Measurements from ENCODE around the gene TASOR2. TPM values are rescaled to one million over a fixed set of nuclear protein-coding genes. Genes with fewer than 3 reads are reported as not detected.

TASOR2 gene
- total RNA-seq, 2 experiments from 2014 or later, result 50.0 to 51.0 TPM

DNA sequence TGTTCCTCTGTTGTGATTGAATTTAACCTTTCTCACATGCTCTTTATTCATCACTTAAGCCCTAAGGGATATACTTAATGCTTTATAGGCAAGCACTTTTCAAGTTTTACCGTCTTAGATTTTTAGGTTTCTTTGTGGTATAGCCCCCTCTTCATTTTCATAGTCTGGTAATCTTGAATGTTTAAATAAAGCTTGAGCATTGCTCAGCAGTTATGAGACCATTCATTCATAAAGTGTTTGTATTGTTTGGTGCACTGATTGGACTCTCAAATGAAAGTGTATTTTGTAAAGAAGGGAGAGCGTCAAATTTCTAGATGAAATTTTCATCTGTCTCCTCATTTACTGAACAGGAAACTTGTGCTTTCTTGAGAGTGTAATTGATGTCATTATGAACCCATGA, 25.2 kb downstream of the TASOR2 start:
- DNase-seq (no peak), ATAC-seq (ENCODE audit: poor library complexity) (no peak)
- Mint-ChIP-seq H3K27ac (peak overlapping the region; percentile 57), H3K4me1 (ENCODE audit: low read depth) (peaks cover 91% of the 10 kb centered on the region), H3K27me3 (no peaks in the 10 kb centered on the region), H3K36me3 (ENCODE audit: low read depth) (no peaks in the 10 kb centered on the region), H3K9me3 (no peaks in the 10 kb centered on the region), H3K4me3 (peak overlapping the region; percentile 55)
- Histone ChIP-seq H3K36me3 (ENCODE audit: insufficient read depth, low read length) (no peaks in the 10 kb centered on the region), H3K27ac (ENCODE audit: low read depth in 1 of 2, low read length in 2 of 2) (no peak overlapping the region), H3K27me3 (ENCODE audit: control insufficient read depth in 1 of 2, insufficient read depth in 2 of 2, low read length in 2 of 2) (no peaks in the 10 kb centered on the region), H3K4me1 (ENCODE audit: insufficient read depth, low read length) (peaks cover 7% of the 10 kb centered on the region), H3K4me3 (ENCODE audit: low read length) (no peak overlapping the region), H3K9me3 (ENCODE audit: control insufficient read depth in 1 of 2, insufficient read depth in 1 of 2, low read length in 2 of 2) (no peaks in the 10 kb centered on the region)
- TF ChIP-seq, protein P1, sequence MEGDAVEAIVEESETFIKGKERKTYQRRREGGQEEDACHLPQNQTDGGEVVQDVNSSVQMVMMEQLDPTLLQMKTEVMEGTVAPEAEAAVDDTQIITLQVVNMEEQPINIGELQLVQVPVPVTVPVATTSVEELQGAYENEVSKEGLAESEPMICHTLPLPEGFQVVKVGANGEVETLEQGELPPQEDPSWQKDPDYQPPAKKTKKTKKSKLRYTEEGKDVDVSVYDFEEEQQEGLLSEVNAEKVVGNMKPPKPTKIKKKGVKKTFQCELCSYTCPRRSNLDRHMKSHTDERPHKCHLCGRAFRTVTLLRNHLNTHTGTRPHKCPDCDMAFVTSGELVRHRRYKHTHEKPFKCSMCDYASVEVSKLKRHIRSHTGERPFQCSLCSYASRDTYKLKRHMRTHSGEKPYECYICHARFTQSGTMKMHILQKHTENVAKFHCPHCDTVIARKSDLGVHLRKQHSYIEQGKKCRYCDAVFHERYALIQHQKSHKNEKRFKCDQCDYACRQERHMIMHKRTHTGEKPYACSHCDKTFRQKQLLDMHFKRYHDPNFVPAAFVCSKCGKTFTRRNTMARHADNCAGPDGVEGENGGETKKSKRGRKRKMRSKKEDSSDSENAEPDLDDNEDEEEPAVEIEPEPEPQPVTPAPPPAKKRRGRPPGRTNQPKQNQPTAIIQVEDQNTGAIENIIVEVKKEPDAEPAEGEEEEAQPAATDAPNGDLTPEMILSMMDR (IDR thresholded peaks at IDR 0.05), result no peak
- intact Hi-C loops (cut with DNase I, micrococcal nuclease), result loop anchor here in 1 of 2 experiments (2.0 kb wide), 1 partner anchor 25 kb away; the partner anchor contains the start of gene TASOR2
- ChIA-PET POLR2A (interaction anchor here (1.1 to 1.4 kb wide), 4 partner anchors 13 to 25 kb away, joined by 4 to 5 read pairs (median 5); partner anchors contain the start of gene TASOR2), CTCF (interaction anchor here (0.7 to 1.4 kb wide), 4 partner anchors 8 to 17 kb away, joined by 3 to 4 read pairs (median 4); no protein-coding TSS in a partner anchor)

DNA sequence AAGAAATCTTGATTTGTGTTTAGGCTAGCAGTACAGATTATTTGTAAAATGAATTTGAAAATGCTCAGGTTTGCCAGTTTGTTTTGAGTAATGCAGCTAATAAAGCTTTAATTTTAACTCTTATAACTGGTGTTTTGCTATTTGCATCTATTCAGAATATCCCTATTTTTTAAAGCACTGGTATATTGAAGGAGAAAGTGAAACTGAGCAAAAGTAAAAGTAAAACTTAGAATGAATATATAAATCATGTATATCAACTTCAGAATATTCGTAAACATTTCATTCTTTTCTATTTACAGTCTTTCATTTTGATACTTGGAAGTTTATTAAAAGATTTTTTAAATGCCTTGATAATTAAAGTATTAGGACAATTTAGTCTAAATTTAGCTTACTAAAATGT, 26.2 kb downstream of the TASOR2 start:
- no peaks in the 10 kb centered on the region for H3K27me3 Mint-ChIP-seq
- Histone ChIP-seq H3K27ac (ENCODE audit: low read depth in 1 of 2, low read length in 2 of 2) (no peak overlapping the region), H3K9me3 (ENCODE audit: control insufficient read depth in 1 of 2, insufficient read depth in 1 of 2, low read length in 2 of 2) (no peaks in the 10 kb centered on the region), H3K4me3 (ENCODE audit: low read length) (peak overlapping the region; percentile 41), H3K4me1 (ENCODE audit: insufficient read depth, low read length) (peaks cover 7% of the 10 kb centered on the region), H3K27me3 (ENCODE audit: control insufficient read depth in 1 of 2, insufficient read depth in 2 of 2, low read length in 2 of 2) (no peaks in the 10 kb centered on the region), H3K36me3 (ENCODE audit: insufficient read depth, low read length) (no peaks in the 10 kb centered on the region)
- H3K4me1 Mint-ChIP-seq (ENCODE audit: low read depth), result peaks cover 88% of the 10 kb centered on the region
- H3K27ac Mint-ChIP-seq, result peak overlapping the region; percentile 57
- CTCF ChIA-PET, result interaction anchor here (1.3 to 1.7 kb wide), 2 partner anchors 18 to 81 kb away, joined by 4 read pairs; no protein-coding TSS in a partner anchor
- H3K9me3 Mint-ChIP-seq, result no peaks in the 10 kb centered on the region
- ATAC-seq (ENCODE audit: poor library complexity) (no peak), DNase-seq (peak in 2 of 14 experiments; percentile 10 to 49)
- H3K36me3 Mint-ChIP-seq (ENCODE audit: low read depth), result peaks cover 4% of the 10 kb centered on the region
- POLR2A ChIA-PET, result interaction anchor here (0.9 to 1.9 kb wide), 4 partner anchors 10 to 103 kb away, joined by 3 to 7 read pairs (median 4); partner anchors contain the start of genes GDI2 and TASOR2
- intact Hi-C loops (cut with DNase I, micrococcal nuclease), result loop anchor here in 1 of 2 experiments (2.0 kb wide), 1 partner anchor 26 kb away; the partner anchor contains the start of gene TASOR2
- H3K4me3 Mint-ChIP-seq, result peak overlapping the region; percentile 84
- TF ChIP-seq, protein P1 (IDR thresholded peaks at IDR 0.05), result no peak

- Mint-ChIP-seq H3K36me3 (ENCODE audit: low read depth) (peaks cover 4% of the 10 kb centered on the region), H3K4me3 (peak overlapping the region; percentile 84), H3K4me1 (ENCODE audit: low read depth) (peaks cover 82% of the 10 kb centered on the region), H3K27me3 (no peaks in the 10 kb centered on the region), H3K9me3 (no peaks in the 10 kb centered on the region), H3K27ac (peak overlapping the region; percentile 57)
- H3K9me3 ChIP-seq (ENCODE audit: control insufficient read depth in 1 of 2, insufficient read depth in 1 of 2, low read length in 2 of 2), result no peaks in the 10 kb centered on the region
- no peaks in the 10 kb centered on the region for H3K36me3 ChIP-seq (ENCODE audit: insufficient read depth, low read length)
- CTCF ChIA-PET, result interaction anchor here (1.7 to 2.8 kb wide), 2 partner anchors 19 to 82 kb away, joined by 4 to 7 read pairs; no protein-coding TSS in a partner anchor
- ATAC-seq (ENCODE audit: poor library complexity) (peak; percentile 54), DNase-seq (peak in 2 of 14 experiments; percentile 16 to 21)
- no peaks in the 10 kb centered on the region for H3K27me3 ChIP-seq (ENCODE audit: control insufficient read depth in 1 of 2, insufficient read depth in 2 of 2, low read length in 2 of 2)
- intact Hi-C loops (cut with DNase I, micrococcal nuclease), result loop anchor here in 1 of 2 experiments (2.0 kb wide), 1 partner anchor 27 kb away; the partner anchor contains the start of gene TASOR2
- peaks cover 6% of the 10 kb centered on the region for H3K4me1 ChIP-seq (ENCODE audit: insufficient read depth, low read length)
- peak overlapping the region; percentile 41 for H3K4me3 ChIP-seq (ENCODE audit: low read length)
- H3K27ac ChIP-seq (ENCODE audit: low read depth in 1 of 2, low read length in 2 of 2), result no peak overlapping the region
- TF ChIP-seq, protein P1 (IDR thresholded peaks at IDR 0.05), result no peak
- POLR2A ChIA-PET, result interaction anchor here (1.2 to 1.9 kb wide), 4 partner anchors 20 to 102 kb away, joined by 3 to 7 read pairs (median 4); partner anchors contain the start of genes GDI2 and TASOR2
Measured at GRCh38 chr10:5711642-5712041, 27.0 kb downstream of the TASOR2 start.

Data from CD4-positive, alpha-beta T cell (primary cell).